HepG2 (cell line): ENCODE data around the gene PDCD1LG2.

Experiments
- AKAP8 ChIP-seq: sonication (generic); formaldehyde crosslinking; IDR thresholded peaks from 2 replicates; pipeline ENCODE4 v1.5.1; 2020; ENCODE audit warnings: mild to moderate bottlenecking, missing genetic modification reagents
- CEBPB ChIP-seq: IDR thresholded peaks from 2 replicates; pipeline ENCODE4 v1.6.1; 2011; ENCODE audit warnings: low read depth, low read length, improper control_type of control experiment, borderline replicate concordance
- CEBPZ ChIP-seq: IDR thresholded peaks from 2 replicates; pipeline ENCODE4 v1.6.1; 2012; ENCODE audit warnings: low read length, improper control_type of control experiment
- EP300 ChIP-seq, 3 experiments: sonication (generic) in 1 of 3; formaldehyde crosslinking in 1 of 3; IDR thresholded peaks; 2 replicates each; pipeline versions ENCODE4 v1.5.1 to v1.6.1; 2011 to 2020; ENCODE audit warnings: low read depth in 2 of 3, low read length in 2 of 3, borderline replicate concordance in 1 of 3, improper control_type of control experiment in 1 of 3, mild to moderate bottlenecking in 1 of 3, missing genetic modification reagents in 1 of 3, moderate library complexity in 1 of 3
- ESRRA ChIP-seq: sonication (generic); formaldehyde crosslinking; IDR thresholded peaks from 2 replicates; pipeline ENCODE4 v1.5.1; 2020; ENCODE audit warnings: mild to moderate bottlenecking, low read depth, missing genetic modification reagents
- FIP1L1 ChIP-seq: fragments of 200-400 bp; formaldehyde crosslinking; IDR thresholded peaks from 2 replicates; pipeline ENCODE4 v1.6.1; 2018; ENCODE audit warnings: low read depth, mild to moderate bottlenecking, low read length, moderate library complexity, borderline replicate concordance; ENCODE audit not compliant: insufficient read depth
- HIVEP1 ChIP-seq: sonication (generic); formaldehyde crosslinking; IDR thresholded peaks from 2 replicates; pipeline ENCODE4 v1.4.0; 2020; ENCODE audit warnings: mild to moderate bottlenecking, missing genetic modification reagents
- POLR2AphosphoS2 ChIP-seq: IDR thresholded peaks from 2 replicates; pipeline ENCODE4 v1.6.1; 2011; ENCODE audit warnings: low read depth, low read length, improper control_type of control experiment
- POLR2AphosphoS5 ChIP-seq: IDR thresholded peaks from 2 replicates; pipeline ENCODE4 v1.6.1; 2012; ENCODE audit warnings: low read depth, low read length
- TAF1 ChIP-seq: sonication (generic); formaldehyde crosslinking; IDR thresholded peaks from 2 replicates; pipeline ENCODE4 v1.4.0; 2020; ENCODE audit warnings: missing genetic modification reagents
- ZNF430 ChIP-seq: sonication (generic); formaldehyde crosslinking; IDR thresholded peaks from 2 replicates; pipeline ENCODE4 v1.9.0; 2021; ENCODE audit warnings: mild to moderate bottlenecking, missing genetic modification reagents
- TF ChIP-seq, protein P1 (sequence below): sonication (generic); formaldehyde crosslinking; IDR thresholded peaks from 2 replicates; pipeline ENCODE4 v1.5.0; 2020; ENCODE audit warnings: mild to moderate bottlenecking, missing genetic modification reagents, moderate library complexity

DNA sequence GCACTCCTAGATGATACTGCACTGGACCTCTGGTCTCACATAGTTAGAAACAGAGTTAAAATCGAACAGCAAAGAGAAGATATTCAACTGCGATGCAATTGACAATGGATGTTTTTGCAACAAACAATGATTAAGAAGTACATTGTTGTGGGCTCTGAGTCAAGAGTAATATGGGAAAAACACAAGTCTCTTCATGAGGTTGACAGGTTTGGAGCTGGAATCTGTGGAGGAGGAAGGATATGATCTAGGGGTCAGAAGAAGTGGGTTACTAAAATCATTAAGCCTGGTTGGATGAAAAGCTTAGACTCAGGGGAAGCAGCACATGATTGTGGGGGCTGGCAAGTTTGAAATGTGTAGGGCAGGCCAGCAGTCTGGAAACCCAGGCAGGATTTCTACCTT, 53.1 kb downstream of the PDCD1LG2 start:
- TF ChIP-seq CEBPZ (no peak), FIP1L1 (no peak), HIVEP1 (CRISPR knock-in tag) (no peak), AKAP8 (CRISPR knock-in tag) (no peak), EP300 (IDR thresholded peaks at IDR 0.05; ENCODE audit: low read depth in 2 of 2, low read length in 2 of 2) (no peak), EP300 (CRISPR knock-in tag; IDR thresholded peaks at IDR 0.05; ENCODE audit: borderline replicate concordance) (no peak), ZNF430 (CRISPR knock-in tag) (no peak), CEBPB (no peak), TAF1 (no peak), ESRRA (CRISPR knock-in tag) (no peak), POLR2AphosphoS2 (no peak), POLR2AphosphoS5 (no peak)
- TF ChIP-seq, protein P1, sequence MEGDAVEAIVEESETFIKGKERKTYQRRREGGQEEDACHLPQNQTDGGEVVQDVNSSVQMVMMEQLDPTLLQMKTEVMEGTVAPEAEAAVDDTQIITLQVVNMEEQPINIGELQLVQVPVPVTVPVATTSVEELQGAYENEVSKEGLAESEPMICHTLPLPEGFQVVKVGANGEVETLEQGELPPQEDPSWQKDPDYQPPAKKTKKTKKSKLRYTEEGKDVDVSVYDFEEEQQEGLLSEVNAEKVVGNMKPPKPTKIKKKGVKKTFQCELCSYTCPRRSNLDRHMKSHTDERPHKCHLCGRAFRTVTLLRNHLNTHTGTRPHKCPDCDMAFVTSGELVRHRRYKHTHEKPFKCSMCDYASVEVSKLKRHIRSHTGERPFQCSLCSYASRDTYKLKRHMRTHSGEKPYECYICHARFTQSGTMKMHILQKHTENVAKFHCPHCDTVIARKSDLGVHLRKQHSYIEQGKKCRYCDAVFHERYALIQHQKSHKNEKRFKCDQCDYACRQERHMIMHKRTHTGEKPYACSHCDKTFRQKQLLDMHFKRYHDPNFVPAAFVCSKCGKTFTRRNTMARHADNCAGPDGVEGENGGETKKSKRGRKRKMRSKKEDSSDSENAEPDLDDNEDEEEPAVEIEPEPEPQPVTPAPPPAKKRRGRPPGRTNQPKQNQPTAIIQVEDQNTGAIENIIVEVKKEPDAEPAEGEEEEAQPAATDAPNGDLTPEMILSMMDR (CRISPR knock-in tag) = no peak
